DND-41 (cell line): ENCODE measurements around the gene SLC22A12.
A peak's percentile ranks its signal among the peaks of the same experiment; 100 is the strongest.

Experiments used
- ATAC-seq: fragments of 200-7000 bp; cut with Tn5 transposase; 3 replicates; pipeline ENCODE4 v1.9.1; 2021; ENCODE audit warnings: low read depth; ENCODE audit not compliant: insufficient read depth
- DNase-seq: peaks from one replicate; pipeline ENCODE4 v3.0.0-alpha.2; 2020
- H2AFZ ChIP-seq: 2 replicates; pipeline ENCODE4 v1.6.0; 2012; ENCODE audit warnings: low read depth, low read length
- H3K27ac ChIP-seq: 2 replicates; pipeline ENCODE4 v1.5.1; 2012; ENCODE audit warnings: low read length, inconsistent platforms
- H3K27me3 ChIP-seq: fragments of 200-600 bp; sonication (generic); 2 replicates; pipeline ENCODE4 v1.6.0; 2012; ENCODE audit warnings: low read length, mild to moderate bottlenecking, inconsistent platforms; ENCODE audit not compliant: insufficient read depth, poor library complexity
- H3K36me3 ChIP-seq: 2 replicates; pipeline ENCODE4 v1.5.1; 2012; ENCODE audit warnings: low read length, inconsistent platforms; ENCODE audit not compliant: insufficient read depth
- H3K4me1 ChIP-seq: 2 replicates; pipeline ENCODE4 v1.5.1; 2012; ENCODE audit warnings: mild to moderate bottlenecking, low read length; ENCODE audit not compliant: insufficient read depth
- H3K4me2 ChIP-seq: 2 replicates; pipeline ENCODE4 v1.6.0; 2012; ENCODE audit warnings: mild to moderate bottlenecking, moderate library complexity, low read length, inconsistent platforms; ENCODE audit not compliant: insufficient read depth
- H3K4me3 ChIP-seq, 2 experiments: fragments of 200-600 bp in 1 of 2; shearing (Covaris generic) in 1 of 2; 2 replicates each; pipeline ENCODE4 v1.5.1; 2012 to 2016; ENCODE audit warnings: inconsistent platforms in 2 of 2, low read length in 2 of 2, mild to moderate bottlenecking in 2 of 2, low read depth in 1 of 2, moderate library complexity in 1 of 2
- H3K79me2 ChIP-seq: 2 replicates; pipeline ENCODE4 v1.6.0; 2012; ENCODE audit warnings: low read length, inconsistent platforms; ENCODE audit not compliant: insufficient read depth
- H3K9ac ChIP-seq: 2 replicates; pipeline ENCODE4 v1.6.0; 2012; ENCODE audit warnings: low read depth, mild to moderate bottlenecking, inconsistent platforms, low read length, moderate library complexity
- H3K9me3 ChIP-seq: 2 replicates; pipeline ENCODE4 v1.5.1; 2012; ENCODE audit warnings: low read length, moderate library complexity, mild to moderate bottlenecking, inconsistent platforms; ENCODE audit not compliant: insufficient read depth, severe bottlenecking
- H4K20me1 ChIP-seq: 2 replicates; pipeline ENCODE4 v1.6.0; 2012; ENCODE audit warnings: low read length; ENCODE audit not compliant: insufficient read depth
- EZH2 ChIP-seq: IDR thresholded peaks from 3 replicates; pipeline ENCODE4 v1.6.1; 2012; ENCODE audit warnings: borderline replicate concordance, low read depth, mild to moderate bottlenecking, moderate library complexity, low read length, inconsistent platforms; ENCODE audit not compliant: severe bottlenecking
- TF ChIP-seq, protein P1 (sequence below): IDR thresholded peaks from 2 replicates; pipeline ENCODE4 v1.5.1; 2012; ENCODE audit warnings: borderline replicate concordance, low read length, moderate library complexity, mild to moderate bottlenecking; ENCODE audit not compliant: poor library complexity, severe bottlenecking; ENCODE audit errors: extremely low read depth

Gene SLC22A12

GRCh38 chr11:64649291-64649697 lies 58.3 kb downstream of the SLC22A12 start:
- ATAC-seq (0 out of 3 replicates have a peak, but pooled peaks have one; percentile 30), DNase-seq (peak; percentile 15)
- no peak overlapping the region for H3K4me3 ChIP-seq
- no peak overlapping the region for H3K27ac ChIP-seq
- peaks cover 10% of the 10 kb centered on the region for H4K20me1 ChIP-seq
- H3K9me3 ChIP-seq = no peaks in the 10 kb centered on the region
- no peaks in the 10 kb centered on the region for H3K36me3 ChIP-seq
- no peak overlapping the region for H3K9ac ChIP-seq
- H2AFZ ChIP-seq = no peak overlapping the region
- H3K4me2 ChIP-seq = no peak overlapping the region
- H3K27me3 ChIP-seq = peaks cover 20% of the 10 kb centered on the region
- no peak for TF ChIP-seq EZH2
- TF ChIP-seq, protein P1, sequence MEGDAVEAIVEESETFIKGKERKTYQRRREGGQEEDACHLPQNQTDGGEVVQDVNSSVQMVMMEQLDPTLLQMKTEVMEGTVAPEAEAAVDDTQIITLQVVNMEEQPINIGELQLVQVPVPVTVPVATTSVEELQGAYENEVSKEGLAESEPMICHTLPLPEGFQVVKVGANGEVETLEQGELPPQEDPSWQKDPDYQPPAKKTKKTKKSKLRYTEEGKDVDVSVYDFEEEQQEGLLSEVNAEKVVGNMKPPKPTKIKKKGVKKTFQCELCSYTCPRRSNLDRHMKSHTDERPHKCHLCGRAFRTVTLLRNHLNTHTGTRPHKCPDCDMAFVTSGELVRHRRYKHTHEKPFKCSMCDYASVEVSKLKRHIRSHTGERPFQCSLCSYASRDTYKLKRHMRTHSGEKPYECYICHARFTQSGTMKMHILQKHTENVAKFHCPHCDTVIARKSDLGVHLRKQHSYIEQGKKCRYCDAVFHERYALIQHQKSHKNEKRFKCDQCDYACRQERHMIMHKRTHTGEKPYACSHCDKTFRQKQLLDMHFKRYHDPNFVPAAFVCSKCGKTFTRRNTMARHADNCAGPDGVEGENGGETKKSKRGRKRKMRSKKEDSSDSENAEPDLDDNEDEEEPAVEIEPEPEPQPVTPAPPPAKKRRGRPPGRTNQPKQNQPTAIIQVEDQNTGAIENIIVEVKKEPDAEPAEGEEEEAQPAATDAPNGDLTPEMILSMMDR = peak; percentile 69
- no peaks in the 10 kb centered on the region for H3K79me2 ChIP-seq
- H3K4me1 ChIP-seq = no peaks in the 10 kb centered on the region

DNA sequence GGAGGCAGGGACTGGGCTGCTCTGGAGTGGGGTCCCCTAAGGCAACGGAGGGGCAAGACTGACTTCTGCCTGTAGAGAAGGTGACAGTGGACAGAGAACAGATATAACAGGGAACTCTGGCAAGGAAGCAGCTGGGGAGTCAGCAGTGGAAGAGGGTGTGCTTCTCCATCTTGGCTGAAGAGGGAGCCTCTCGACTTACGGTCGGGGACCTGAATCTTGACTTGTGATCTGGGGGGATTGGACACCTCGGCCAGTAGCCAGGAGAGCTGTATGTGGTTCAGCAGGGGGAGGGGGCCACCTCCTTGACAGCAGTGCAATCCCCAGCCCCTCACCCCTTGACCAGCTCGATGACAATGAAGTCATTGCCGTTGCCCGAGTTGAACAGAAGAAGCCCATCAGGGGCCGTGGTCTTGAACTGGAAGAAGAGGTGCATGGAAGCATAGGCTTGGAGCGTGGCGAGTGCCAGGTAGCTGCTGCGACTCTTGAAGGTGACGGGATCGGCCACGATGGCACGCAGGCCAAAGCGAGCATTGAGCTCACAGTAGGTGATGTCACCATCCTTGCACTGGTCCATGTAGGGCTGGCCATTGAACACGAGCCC lies 60.0 kb downstream of the SLC22A12 start:
- ATAC-seq = no peak; the same call in 2 of the 3 replicates
- Histone ChIP-seq H3K9ac (no peak overlapping the region), H3K4me2 (no peak overlapping the region), H3K9me3 (no peaks in the 10 kb centered on the region), H2AFZ (no peak overlapping the region), H3K27ac (no peak overlapping the region), H3K79me2 (no peaks in the 10 kb centered on the region), H3K27me3 (peaks cover 11% of the 10 kb centered on the region), H3K4me1 (no peaks in the 10 kb centered on the region), H3K36me3 (no peaks in the 10 kb centered on the region), H3K4me3 (no peak overlapping the region), H4K20me1 (peaks cover 10% of the 10 kb centered on the region)
- TF ChIP-seq EZH2 = no peak
- TF ChIP-seq, protein P1 = peak; percentile 64
- peak; percentile 23 for DNase-seq
